ENCODE measurements around the gene RAE1.

DNA sequence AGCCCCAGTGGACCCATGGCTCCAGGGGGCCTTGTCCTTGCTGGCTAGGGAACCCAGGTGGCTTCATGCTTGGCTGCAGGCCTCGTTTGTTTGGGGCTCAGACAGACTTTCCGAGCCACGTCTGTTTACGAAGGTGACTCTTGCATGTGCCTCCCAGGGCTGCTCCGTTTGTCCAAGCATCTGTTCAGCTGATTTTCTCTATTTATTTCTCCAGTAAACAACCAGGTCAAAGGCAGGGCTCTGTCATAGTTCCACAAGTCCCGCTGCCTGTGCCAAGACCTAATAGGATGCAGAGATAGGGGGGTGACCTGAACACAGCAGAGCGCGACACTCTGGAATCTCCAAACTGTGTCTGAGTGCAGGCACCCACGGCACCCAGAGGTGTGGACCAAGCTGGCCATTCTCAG, 34.3 kb upstream of the RAE1 start:
- TF ChIP-seq, protein P1, sequence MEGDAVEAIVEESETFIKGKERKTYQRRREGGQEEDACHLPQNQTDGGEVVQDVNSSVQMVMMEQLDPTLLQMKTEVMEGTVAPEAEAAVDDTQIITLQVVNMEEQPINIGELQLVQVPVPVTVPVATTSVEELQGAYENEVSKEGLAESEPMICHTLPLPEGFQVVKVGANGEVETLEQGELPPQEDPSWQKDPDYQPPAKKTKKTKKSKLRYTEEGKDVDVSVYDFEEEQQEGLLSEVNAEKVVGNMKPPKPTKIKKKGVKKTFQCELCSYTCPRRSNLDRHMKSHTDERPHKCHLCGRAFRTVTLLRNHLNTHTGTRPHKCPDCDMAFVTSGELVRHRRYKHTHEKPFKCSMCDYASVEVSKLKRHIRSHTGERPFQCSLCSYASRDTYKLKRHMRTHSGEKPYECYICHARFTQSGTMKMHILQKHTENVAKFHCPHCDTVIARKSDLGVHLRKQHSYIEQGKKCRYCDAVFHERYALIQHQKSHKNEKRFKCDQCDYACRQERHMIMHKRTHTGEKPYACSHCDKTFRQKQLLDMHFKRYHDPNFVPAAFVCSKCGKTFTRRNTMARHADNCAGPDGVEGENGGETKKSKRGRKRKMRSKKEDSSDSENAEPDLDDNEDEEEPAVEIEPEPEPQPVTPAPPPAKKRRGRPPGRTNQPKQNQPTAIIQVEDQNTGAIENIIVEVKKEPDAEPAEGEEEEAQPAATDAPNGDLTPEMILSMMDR (conservative IDR thresholded peaks at IDR 0.05; ENCODE audit: low read depth, low read length): no peak
- no peak for TF ChIP-seq EZH2 (IDR thresholded peaks at IDR 0.05; ENCODE audit: low read length, unreplicated experiment)
- no peak for TF ChIP-seq EZH2phosphoT487 (IDR thresholded peaks at IDR 0.05; ENCODE audit: borderline replicate concordance, low read length)

Data from PC-3 (cell line).